Kidney (tissue), 14 donors: ENCODE data around the gene ACOX3. TPM values are rescaled to one million over a fixed set of nuclear protein-coding genes. Genes with fewer than 3 reads are reported as not detected.

ENCODE experiments used
- DNase-seq, 5 donors: peaks; one replicate each; pipeline ENCODE4 v3.0.0-alpha.2; 2013 to 2020
- FAIRE-seq: peaks from 2 replicates; lab custom pipeline; 2012; peaks lifted over from hg19 to GRCh38; lab: Jason Lieb, UNC
- H3K27ac ChIP-seq, 2 donors: one replicate each; pipeline ENCODE4 v1.7.0; 2013; ENCODE audit warnings: low read depth in 2 of 2, low read length in 2 of 2, inconsistent platforms in 1 of 2
- H3K27me3 ChIP-seq: one replicate; pipeline ENCODE4 v1.7.1; 2013; ENCODE audit warnings: low read length, inconsistent platforms; ENCODE audit not compliant: control insufficient read depth, insufficient read depth
- H3K36me3 ChIP-seq, 3 donors: one replicate each; pipeline versions ENCODE4 v1.7.0 to v1.7.1; 2013; ENCODE audit warnings: low read length in 3 of 3, control low read depth in 1 of 3, inconsistent platforms in 1 of 3; ENCODE audit not compliant: insufficient read depth in 3 of 3, control insufficient read depth in 2 of 3
- H3K4me1 ChIP-seq, 3 donors: one replicate each; pipeline versions ENCODE4 v1.7.0 to v1.7.1; 2013; ENCODE audit warnings: low read length in 3 of 3, inconsistent platforms in 1 of 3, low read depth in 1 of 3; ENCODE audit not compliant: control insufficient read depth in 2 of 3, insufficient read depth in 2 of 3
- H3K4me3 ChIP-seq, 3 donors: one replicate each; pipeline versions ENCODE4 v1.7.0 to v1.8.1; 2013; ENCODE audit warnings: low read length in 3 of 3, control low read depth in 1 of 3, inconsistent platforms in 1 of 3
- H3K9ac ChIP-seq, 3 donors: one replicate each; pipeline versions ENCODE4 v1.7.0 to v1.7.1; 2013; ENCODE audit warnings: low read length in 3 of 3, control low read depth in 1 of 3, inconsistent platforms in 1 of 3
- H3K9me3 ChIP-seq, 3 donors: one replicate each; pipeline versions ENCODE4 v1.7.0 to v1.7.1; 2013; ENCODE audit warnings: low read length in 3 of 3, control low read depth in 1 of 3, inconsistent platforms in 1 of 3; ENCODE audit not compliant: control insufficient read depth in 2 of 3, insufficient read depth in 1 of 3
- intact Hi-C: fragments of 100-400 bp; cut with DNase I; formaldehyde crosslinking; loops from one replicate; pipeline ENCODE4 v1.11.1; 2022
- polyA plus RNA-seq: library from polyadenylated mRNA; stranded (reverse); fragments of 350-450 nt; fragmentation: Illumina TruSeq; extraction: RNeasy Lipid Tissue Mini Kit (QIAGEN cat#74804); gene quantifications from one replicate; pipeline ENCODE4 v1.2.3, GENCODE V29; 2014; ENCODE audit warnings: low read depth, low replicate concordance; ENCODE audit not compliant: insufficient read depth
- total RNA-seq: library from RNA; stranded (reverse); fragmentation: NEBNext Ultra II Directional; extraction: Animal tissue kit (Norgen Biotek cat#: 25700); gene quantifications from one replicate; pipeline ENCODE4 v1.2.1, GENCODE V29; 2021
- TF ChIP-seq, protein P1 (sequence below): IDR thresholded peaks from 3 replicates; pipeline ENCODE4 v1.5.1; 2012; ENCODE audit warnings: mild to moderate bottlenecking, moderate library complexity, borderline replicate concordance; ENCODE audit not compliant: insufficient read depth; ENCODE audit errors: extremely low read depth
- donor health status: control.
- donor health status: control.
- donor health status: control.
- donor health status: control.
- donor health status: control.
- donor health status: DM: yes; HTN: yes; CAD: no.
- donor health status: Normal renal cell carcinoma (clear cell type).

The ACOX3 gene
- total and polyA plus RNA-seq, 2 donors from 2014 or later = 10.1 to 21.7 TPM

DNA sequence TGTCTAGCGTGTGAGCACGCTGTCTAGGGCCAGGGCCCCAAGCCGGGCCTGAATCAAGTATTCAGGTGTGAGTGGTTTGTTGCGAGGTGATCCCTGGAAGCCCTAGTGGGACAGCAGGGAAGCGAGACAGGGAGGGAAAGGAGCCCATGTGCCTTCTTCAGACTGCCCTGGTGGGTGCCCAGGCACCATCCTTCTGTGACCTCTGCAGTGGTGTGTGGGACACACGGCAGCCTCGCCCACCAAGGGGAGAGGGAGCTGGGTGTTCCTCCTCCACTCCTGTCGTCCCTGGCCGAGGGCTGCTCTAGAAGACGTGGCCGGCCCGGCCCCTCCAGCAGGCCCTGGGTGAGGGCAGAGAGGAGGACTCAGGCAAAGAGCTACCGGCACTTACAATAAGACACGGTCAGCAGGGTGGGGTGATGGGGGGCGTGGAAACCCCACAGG is 123.6 kb downstream of the ACOX3 start:
- Histone ChIP-seq H3K9ac (no peak overlapping the region), H3K36me3 (no peaks in the 10 kb centered on the region), H3K4me1 (peaks cover 0 to 12% (median 0%) of the 10 kb centered on the region in 3 donors), H3K27me3 (no peaks in the 10 kb centered on the region), H3K4me3 (no peak overlapping the region), H3K9me3 (no peaks in the 10 kb centered on the region), H3K27ac (peak overlapping the region in 1 of 2 donors; percentile 34)
- no peak for FAIRE-seq
- TF ChIP-seq, protein P1, sequence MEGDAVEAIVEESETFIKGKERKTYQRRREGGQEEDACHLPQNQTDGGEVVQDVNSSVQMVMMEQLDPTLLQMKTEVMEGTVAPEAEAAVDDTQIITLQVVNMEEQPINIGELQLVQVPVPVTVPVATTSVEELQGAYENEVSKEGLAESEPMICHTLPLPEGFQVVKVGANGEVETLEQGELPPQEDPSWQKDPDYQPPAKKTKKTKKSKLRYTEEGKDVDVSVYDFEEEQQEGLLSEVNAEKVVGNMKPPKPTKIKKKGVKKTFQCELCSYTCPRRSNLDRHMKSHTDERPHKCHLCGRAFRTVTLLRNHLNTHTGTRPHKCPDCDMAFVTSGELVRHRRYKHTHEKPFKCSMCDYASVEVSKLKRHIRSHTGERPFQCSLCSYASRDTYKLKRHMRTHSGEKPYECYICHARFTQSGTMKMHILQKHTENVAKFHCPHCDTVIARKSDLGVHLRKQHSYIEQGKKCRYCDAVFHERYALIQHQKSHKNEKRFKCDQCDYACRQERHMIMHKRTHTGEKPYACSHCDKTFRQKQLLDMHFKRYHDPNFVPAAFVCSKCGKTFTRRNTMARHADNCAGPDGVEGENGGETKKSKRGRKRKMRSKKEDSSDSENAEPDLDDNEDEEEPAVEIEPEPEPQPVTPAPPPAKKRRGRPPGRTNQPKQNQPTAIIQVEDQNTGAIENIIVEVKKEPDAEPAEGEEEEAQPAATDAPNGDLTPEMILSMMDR = no peak
- peak in 1 of 5 donors; percentile 56 for DNase-seq
- intact Hi-C loops = no loop called here

Other genes with a start within 250 kb of the ACOX3 start
- gene SH3TC1, start 241.4 kb downstream of the ACOX3 start, total RNA-seq = 127 TPM
- 43.1 TPM for gene SH3TC1, start 241.4 kb downstream of the ACOX3 start, polyA plus RNA-seq
- 1.7 TPM for gene HTRA3, start 171.0 kb downstream of the ACOX3 start, total RNA-seq
- gene HTRA3, start 171.0 kb downstream of the ACOX3 start, polyA plus RNA-seq = 6.5 TPM
- gene TRMT44, start 54 bp upstream of the ACOX3 start, total RNA-seq = 20.1 TPM
- 5.1 TPM for gene TRMT44, start 54 bp upstream of the ACOX3 start, polyA plus RNA-seq
- not detected for gene GPR78, start 139.7 kb upstream of the ACOX3 start, total RNA-seq
- not detected for gene GPR78, start 139.7 kb upstream of the ACOX3 start, polyA plus RNA-seq
- 2.6 TPM for gene CPZ, start 152.0 kb upstream of the ACOX3 start, total RNA-seq
- 1.2 TPM for gene CPZ, start 152.0 kb upstream of the ACOX3 start, polyA plus RNA-seq